ENCODE results near the gene NCEH1.

- TF ChIP-seq NFYB (CRISPR knock-in tag; conservative IDR thresholded peaks at IDR 0.05; ENCODE audit: low read depth) (no peak), CTCF (IDR thresholded peaks at IDR 0.05) (no peak), SP1 (CRISPR knock-in tag; conservative IDR thresholded peaks at IDR 0.05) (no peak), ZBTB43 (CRISPR knock-in tag; IDR thresholded peaks at IDR 0.05) (no peak), ZNF232 (CRISPR knock-in tag; IDR thresholded peaks at IDR 0.05) (no peak), AR (CRISPR knock-in tag; IDR thresholded peaks at IDR 0.05) (no peak), TEAD1 (CRISPR knock-in tag; IDR thresholded peaks at IDR 0.05) (no peak), ZNF281 (CRISPR knock-in tag; IDR thresholded peaks at IDR 0.05) (no peak)
These were observed 11.8 kb downstream of the NCEH1 start for GRCh38 chr3:172699031-172699430.
